Colonic mucosa (tissue), 4 donors: ENCODE data around the gene FMNL2. TPM values are rescaled to one million over a fixed set of nuclear protein-coding genes. Genes with fewer than 3 reads are reported as not detected.

Experiments
- DNase-seq: peaks from one replicate; pipeline ENCODE4 v3.0.0-alpha.2; 2020
- H3K27ac ChIP-seq: fragments of 200-600 bp; one replicate; pipeline ENCODE4 v1.8.0; 2021
- H3K27me3 ChIP-seq: fragments of 200-600 bp; one replicate; pipeline ENCODE4 v1.8.0; 2021
- H3K36me3 ChIP-seq: fragments of 200-600 bp; one replicate; pipeline ENCODE4 v1.8.0; 2021
- H3K4me1 ChIP-seq: fragments of 200-600 bp; one replicate; pipeline ENCODE4 v1.8.0; 2021; ENCODE audit warnings: mild to moderate bottlenecking
- H3K4me3 ChIP-seq: fragments of 200-600 bp; one replicate; pipeline ENCODE4 v1.8.0; 2021
- H3K9ac ChIP-seq, 2 donors: one replicate each; pipeline ENCODE4 v1.7.0; 2013; ENCODE audit warnings: control low read depth in 2 of 2, low read depth in 2 of 2, low read length in 2 of 2
- H3K9me3 ChIP-seq: fragments of 200-600 bp; one replicate; pipeline ENCODE4 v1.8.0; 2021
- CTCF ChIP-seq: fragments of 200-600 bp; IDR thresholded peaks from one replicate; pipeline ENCODE4 v1.8.0; 2022; ENCODE audit warnings: antibody characterized with exemption, mild to moderate bottlenecking
- intact Hi-C: fragments of 100-400 bp; cut with DNase I; formaldehyde crosslinking; loops from one replicate; pipeline ENCODE4 v1.14.1; 2022
- total RNA-seq, 2 donors: library from RNA; stranded (reverse); fragmentation: NEBNext Ultra II Directional in 1 of 2; extraction: Animal tissue kit (Norgen Biotek cat#: 25700) in 1 of 2; gene quantifications; one replicate each; pipeline ENCODE4 v1.2.1, GENCODE V29; 2021
- donor health status: healthy.
- donor health status: DM: no; HTN: no; CAD: no.
- donor health status: DM: no; HTN: no; CAD: no.

FMNL2 gene
- total RNA-seq, 2 donors from 2014 or later: 10.6 to 17.5 TPM

- H3K9me3 ChIP-seq: no peaks in the 10 kb centered on the region
- no peaks in the 10 kb centered on the region for H3K4me1 ChIP-seq
- H3K27me3 ChIP-seq: no peaks in the 10 kb centered on the region
- intact Hi-C loops: no loop called here
- no peak overlapping the region for H3K4me3 ChIP-seq
- no peak overlapping the region for H3K27ac ChIP-seq
- no peak overlapping the region for H3K9ac ChIP-seq
- DNase-seq: no peak
- H3K36me3 ChIP-seq: peaks cover 12% of the 10 kb centered on the region
- TF ChIP-seq CTCF: no peak
Measured at GRCh38 chr2:152682663-152683062, 347.7 kb downstream of the FMNL2 start.

- Histone ChIP-seq H3K9ac (no peak overlapping the region), H3K9me3 (no peaks in the 10 kb centered on the region), H3K27ac (no peak overlapping the region), H3K36me3 (peaks cover 12% of the 10 kb centered on the region), H3K4me3 (no peak overlapping the region), H3K27me3 (no peaks in the 10 kb centered on the region), H3K4me1 (no peaks in the 10 kb centered on the region)
- intact Hi-C loops: no loop called here
- TF ChIP-seq CTCF: no peak
- DNase-seq: no peak
Measured at GRCh38 chr2:152683400-152683799, 348.4 kb downstream of the FMNL2 start.

- H3K4me3 ChIP-seq: no peak overlapping the region
- TF ChIP-seq CTCF: no peak
- DNase-seq: no peak
- H3K9ac ChIP-seq: no peak overlapping the region
- no peaks in the 10 kb centered on the region for H3K4me1 ChIP-seq
- no peaks in the 10 kb centered on the region for H3K27me3 ChIP-seq
- intact Hi-C loops: no loop called here
- H3K27ac ChIP-seq: no peak overlapping the region
- peaks cover under 1% of the 10 kb centered on the region for H3K36me3 ChIP-seq
- no peaks in the 10 kb centered on the region for H3K9me3 ChIP-seq
Measured at GRCh38 chr2:152686321-152686720, 351.3 kb downstream of the FMNL2 start.

GRCh38 chr2:152693033-152693432 is 358.1 kb downstream of the FMNL2 start:
- Histone ChIP-seq H3K9ac (no peak overlapping the region), H3K27me3 (no peaks in the 10 kb centered on the region), H3K36me3 (no peaks in the 10 kb centered on the region), H3K4me3 (no peak overlapping the region), H3K4me1 (no peaks in the 10 kb centered on the region), H3K9me3 (no peaks in the 10 kb centered on the region), H3K27ac (no peak overlapping the region)
- intact Hi-C loops: no loop called here
- no peak for DNase-seq
- TF ChIP-seq CTCF: no peak

GRCh38 chr2:152694161-152694661 is 359.2 kb downstream of the FMNL2 start:
- Histone ChIP-seq H3K27ac (no peak overlapping the region), H3K9ac (no peak overlapping the region), H3K36me3 (no peaks in the 10 kb centered on the region), H3K9me3 (no peaks in the 10 kb centered on the region), H3K4me3 (no peak overlapping the region), H3K27me3 (no peaks in the 10 kb centered on the region), H3K4me1 (no peaks in the 10 kb centered on the region)
- no peak for DNase-seq
- TF ChIP-seq CTCF: no peak
- intact Hi-C loops: no loop called here
